Measurements from ENCODE around the gene EDEM1. TPM values are rescaled to one million over a fixed set of nuclear protein-coding genes. Genes with fewer than 3 reads are reported as not detected.

Gene EDEM1
- total RNA-seq, 4 donors from 2014 or later, result 37.2 to 139 (median 78.1) TPM

- no peaks in the 10 kb centered on the region for H3K4me1 ChIP-seq
- WGBS, 2 donors, result 75 to 76% methylated on average over 7 of the region's 7 CpGs
- no peak for TF ChIP-seq EP300 (IDR thresholded peaks at IDR 0.05)
- TF ChIP-seq, protein P1, sequence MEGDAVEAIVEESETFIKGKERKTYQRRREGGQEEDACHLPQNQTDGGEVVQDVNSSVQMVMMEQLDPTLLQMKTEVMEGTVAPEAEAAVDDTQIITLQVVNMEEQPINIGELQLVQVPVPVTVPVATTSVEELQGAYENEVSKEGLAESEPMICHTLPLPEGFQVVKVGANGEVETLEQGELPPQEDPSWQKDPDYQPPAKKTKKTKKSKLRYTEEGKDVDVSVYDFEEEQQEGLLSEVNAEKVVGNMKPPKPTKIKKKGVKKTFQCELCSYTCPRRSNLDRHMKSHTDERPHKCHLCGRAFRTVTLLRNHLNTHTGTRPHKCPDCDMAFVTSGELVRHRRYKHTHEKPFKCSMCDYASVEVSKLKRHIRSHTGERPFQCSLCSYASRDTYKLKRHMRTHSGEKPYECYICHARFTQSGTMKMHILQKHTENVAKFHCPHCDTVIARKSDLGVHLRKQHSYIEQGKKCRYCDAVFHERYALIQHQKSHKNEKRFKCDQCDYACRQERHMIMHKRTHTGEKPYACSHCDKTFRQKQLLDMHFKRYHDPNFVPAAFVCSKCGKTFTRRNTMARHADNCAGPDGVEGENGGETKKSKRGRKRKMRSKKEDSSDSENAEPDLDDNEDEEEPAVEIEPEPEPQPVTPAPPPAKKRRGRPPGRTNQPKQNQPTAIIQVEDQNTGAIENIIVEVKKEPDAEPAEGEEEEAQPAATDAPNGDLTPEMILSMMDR (IDR thresholded peaks at IDR 0.05), result no peak
- TF ChIP-seq POLR2A (IDR thresholded peaks at IDR 0.05), result no peak
- no peaks in the 10 kb centered on the region for H3K9me3 ChIP-seq
- H3K27me3 ChIP-seq, result no peaks in the 10 kb centered on the region
- H3K36me3 ChIP-seq, result no peaks in the 10 kb centered on the region
- no peak for DNase-seq (ENCODE audit: low spot score in 2 of 2)
- H3K27ac ChIP-seq, result no peak overlapping the region
- H3K4me3 ChIP-seq, result no peak overlapping the region
Measured at GRCh38 chr3:5264896-5265770, 77.6 kb downstream of the EDEM1 start.

- 48 to 56% methylated on average over 2 of the region's 2 CpGs for WGBS, 2 donors
- Histone ChIP-seq H3K9me3 (no peaks in the 10 kb centered on the region), H3K4me1 (no peaks in the 10 kb centered on the region), H3K4me3 (no peak overlapping the region), H3K27me3 (no peaks in the 10 kb centered on the region), H3K27ac (no peak overlapping the region), H3K36me3 (no peaks in the 10 kb centered on the region)
- TF ChIP-seq POLR2A (IDR thresholded peaks at IDR 0.05) (no peak), EP300 (IDR thresholded peaks at IDR 0.05) (no peak)
- TF ChIP-seq, protein P1 (IDR thresholded peaks at IDR 0.05), result no peak
- no peak for DNase-seq (ENCODE audit: low spot score in 2 of 2)
Measured at GRCh38 chr3:5267252-5267651, 79.7 kb downstream of the EDEM1 start.

- TF ChIP-seq POLR2A (IDR thresholded peaks at IDR 0.05), result no peak
- no peak for TF ChIP-seq EP300 (IDR thresholded peaks at IDR 0.05)
- TF ChIP-seq, protein P1 (IDR thresholded peaks at IDR 0.05), result no peak
- 89 to 92% methylated on average over 1 of the region's 1 CpG for WGBS, 2 donors
Measured at GRCh38 chr3:5267889-5268288, 80.4 kb downstream of the EDEM1 start.

More at GRCh38 chr3:5267889-5268288, 80.4 kb downstream of the EDEM1 start:
- no peaks in the 10 kb centered on the region for H3K9me3 ChIP-seq
- no peaks in the 10 kb centered on the region for H3K36me3 ChIP-seq
- no peak for DNase-seq (ENCODE audit: low spot score in 2 of 2)
- no peaks in the 10 kb centered on the region for H3K27me3 ChIP-seq
- no peak overlapping the region for H3K27ac ChIP-seq
- H3K4me1 ChIP-seq, result no peaks in the 10 kb centered on the region
- H3K4me3 ChIP-seq, result no peak overlapping the region

Small RNA genes lying within 50 kb of the gene (small RNA-seq; reads per million reads assigned to genes)
- not detected for gene MIR4790
- gene RN7SL553P, result not detected

Other genes with a start within 250 kb of the EDEM1 start
- 10 to 100 TPM; 44.1 to 61.4 (median 53.7) TPM for gene BHLHE40, start 208.3 kb upstream of the EDEM1 start, total RNA-seq
- 10 to 100 TPM; 47.6 to 54.4 (median 49.4) TPM for gene ARL8B, start 65.4 kb upstream of the EDEM1 start, total RNA-seq

Measured in tibial nerve (tissue), 4 donors.